Measurements from ENCODE around the gene SNX22.
"Not testable (repeated sequence)": the region's sequence is repeated elsewhere in the genome, so short reads cannot be mapped to it uniquely, and the experiment has no call there.

SNX22 gene

DNA sequence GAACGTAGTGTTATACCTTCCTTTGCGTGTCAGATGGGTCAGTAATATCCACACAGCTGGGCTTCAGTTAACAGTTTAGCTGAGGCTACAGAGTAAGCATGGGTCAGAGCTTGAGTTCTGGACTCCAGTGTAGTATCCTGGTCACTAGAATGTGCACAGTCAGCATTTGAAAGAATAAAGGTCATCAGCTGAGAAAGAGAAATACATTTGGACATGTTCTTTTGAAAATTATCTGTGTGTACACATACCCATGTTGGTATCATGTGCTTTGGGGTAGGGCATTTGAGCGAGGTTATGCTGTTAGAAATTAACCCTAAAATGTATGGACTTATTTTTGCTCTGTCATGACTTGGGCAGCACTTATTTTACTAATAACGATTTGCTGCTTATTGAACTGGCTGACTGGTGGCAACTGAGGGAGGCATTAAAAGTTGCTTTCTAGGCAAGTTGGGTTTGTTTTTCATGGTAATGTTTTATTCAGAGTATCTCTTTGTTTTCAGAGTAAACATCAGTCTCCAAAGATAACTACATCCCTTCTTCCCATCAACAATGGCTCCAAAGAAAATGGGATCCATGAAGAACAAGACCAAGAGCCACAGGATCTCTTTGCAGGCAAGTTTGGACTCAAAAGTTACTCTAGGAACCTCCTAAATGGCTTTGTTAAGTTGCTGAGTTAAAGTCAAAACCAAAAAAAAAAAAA, 39.3 kb upstream of the SNX22 start:
- no peak overlapping the region for H3K4me3 ChIP-seq (ENCODE audit: low read depth, low read length)
- no peak for TF ChIP-seq CTCF (conservative IDR thresholded peaks at IDR 0.05; ENCODE audit: low read depth, low read length)
- peak; percentile 65 for DNase-seq (ENCODE audit: low read depth)

DNA sequence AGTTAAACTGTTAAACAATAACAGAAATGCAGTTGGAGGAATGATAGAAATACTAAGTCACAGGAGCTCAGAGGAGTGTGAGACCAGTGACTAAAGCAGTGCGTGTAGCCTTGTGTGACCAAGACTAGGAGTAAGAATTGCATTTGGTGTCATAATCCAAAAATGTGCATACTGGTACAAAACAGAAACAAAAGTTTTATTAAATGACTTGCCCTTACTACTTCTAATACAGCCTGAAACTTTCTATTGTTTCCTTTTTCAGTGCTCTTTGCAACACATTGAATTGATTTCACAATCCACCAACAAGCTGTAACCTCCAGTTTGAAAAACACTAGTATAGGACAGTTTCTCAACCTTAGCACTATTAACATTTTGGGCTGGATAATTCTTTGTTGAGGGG, 38.6 kb upstream of the SNX22 start:
- no peak overlapping the region for H3K4me3 ChIP-seq (ENCODE audit: low read depth, low read length)
- peak; percentile 48 for DNase-seq (ENCODE audit: low read depth)
- no peak for TF ChIP-seq CTCF (conservative IDR thresholded peaks at IDR 0.05; ENCODE audit: low read depth, low read length)

GRCh38 chr15:64117759-64118487, 33.6 kb upstream of the SNX22 start:
- TF ChIP-seq CTCF (conservative IDR thresholded peaks at IDR 0.05; ENCODE audit: low read depth, low read length) = no peak
- no peak overlapping the region for H3K4me3 ChIP-seq (ENCODE audit: low read depth, low read length)

DNA sequence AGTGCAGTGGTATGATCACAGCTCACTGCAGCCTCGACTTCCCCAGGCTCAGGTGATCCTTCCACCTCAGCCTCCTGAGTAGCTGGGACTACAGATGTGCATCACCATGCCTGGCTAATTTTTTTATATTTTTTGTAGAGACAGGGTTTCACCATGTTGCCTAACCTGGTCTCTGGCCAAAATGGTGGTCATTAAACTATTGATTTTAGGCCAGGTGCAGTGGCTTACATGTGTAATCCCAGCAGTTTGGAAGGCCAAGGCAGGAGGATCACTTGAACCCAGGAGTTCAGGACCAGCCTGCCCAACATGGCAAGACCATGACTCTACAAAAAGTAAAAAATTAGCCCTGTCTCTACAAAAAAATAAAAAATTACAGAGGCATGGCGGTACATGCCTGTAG, 31.2 kb upstream of the SNX22 start:
- not testable (repeated sequence) for DNase-seq (ENCODE audit: low read depth); H3K4me3 ChIP-seq (ENCODE audit: low read depth, low read length)

More at GRCh38 chr15:64117759-64118487, 33.6 kb upstream of the SNX22 start:
- no peak for DNase-seq (ENCODE audit: low read depth)

- H3K4me3 ChIP-seq (ENCODE audit: low read depth, low read length) = no peak overlapping the region
- no peak for DNase-seq (ENCODE audit: low read depth)
- no peak for TF ChIP-seq CTCF (conservative IDR thresholded peaks at IDR 0.05; ENCODE audit: low read depth, low read length)
Measured at GRCh38 chr15:64121614-64122013, 29.9 kb upstream of the SNX22 start.

DNA sequence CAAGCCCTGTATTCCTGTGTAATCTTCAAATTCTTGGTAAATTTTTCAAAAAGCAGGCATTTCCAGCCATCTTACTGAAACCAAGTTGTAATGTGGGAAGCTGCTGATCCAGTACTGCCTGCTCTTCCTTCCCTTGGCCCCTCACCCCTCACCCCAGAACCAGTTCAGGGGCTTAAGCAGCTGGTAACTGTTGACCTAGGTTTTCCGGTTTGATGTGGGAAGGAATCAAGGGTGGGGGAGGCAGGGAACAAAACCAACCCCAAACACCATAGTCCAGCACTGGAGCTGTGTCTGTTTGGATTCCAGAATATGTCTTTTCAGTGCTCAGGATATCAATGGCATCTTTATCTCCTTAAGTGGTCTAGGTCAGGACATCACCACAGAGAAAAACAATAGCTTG, 29.1 kb upstream of the SNX22 start:
- DNase-seq (ENCODE audit: low read depth) = no peak
- TF ChIP-seq CTCF (conservative IDR thresholded peaks at IDR 0.05; ENCODE audit: low read depth, low read length) = no peak

DNA sequence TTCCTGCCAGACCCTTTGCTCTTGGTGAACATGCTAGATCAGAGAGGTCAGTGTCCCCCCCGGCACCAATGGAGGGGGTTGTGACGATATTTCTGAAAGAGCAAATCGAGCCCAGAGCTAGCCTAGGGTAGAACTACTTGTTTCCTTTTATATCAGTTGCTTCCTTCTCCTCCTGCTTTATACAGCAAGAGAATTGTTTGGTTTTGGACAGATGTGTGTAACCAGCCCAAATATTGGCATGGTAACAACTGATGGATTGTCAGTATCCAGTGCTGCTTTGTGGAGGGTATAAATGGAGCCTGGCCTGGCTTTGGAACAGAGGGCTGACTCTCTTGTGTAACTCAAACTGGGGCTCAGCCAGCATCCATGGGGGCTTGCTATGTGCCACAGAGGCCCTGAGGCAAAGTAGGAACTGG, 28.6 kb upstream of the SNX22 start:
- TF ChIP-seq CTCF (conservative IDR thresholded peaks at IDR 0.05; ENCODE audit: low read depth, low read length) = no peak
- no peak for DNase-seq (ENCODE audit: low read depth)
- no peak overlapping the region for H3K4me3 ChIP-seq (ENCODE audit: low read depth, low read length)

More for the DNA sequence above, 29.1 kb upstream of the SNX22 start:
- H3K4me3 ChIP-seq (ENCODE audit: low read depth, low read length) = no peak overlapping the region

All from choroid plexus epithelial cell (primary cell).